SHP77 treated with DMSO at 0.1 percent for 48 hours (cell line): ENCODE data around the gene SIRPG.
"Not testable (repeated sequence)": the region's sequence is repeated elsewhere in the genome, so short reads cannot be mapped to it uniquely, and the experiment has no call there.

Experiments
- DNase-seq: peaks from one replicate; lab custom pipeline; 2025; lab: John Stamatoyannopoulos, UW

SIRPG gene

DNA sequence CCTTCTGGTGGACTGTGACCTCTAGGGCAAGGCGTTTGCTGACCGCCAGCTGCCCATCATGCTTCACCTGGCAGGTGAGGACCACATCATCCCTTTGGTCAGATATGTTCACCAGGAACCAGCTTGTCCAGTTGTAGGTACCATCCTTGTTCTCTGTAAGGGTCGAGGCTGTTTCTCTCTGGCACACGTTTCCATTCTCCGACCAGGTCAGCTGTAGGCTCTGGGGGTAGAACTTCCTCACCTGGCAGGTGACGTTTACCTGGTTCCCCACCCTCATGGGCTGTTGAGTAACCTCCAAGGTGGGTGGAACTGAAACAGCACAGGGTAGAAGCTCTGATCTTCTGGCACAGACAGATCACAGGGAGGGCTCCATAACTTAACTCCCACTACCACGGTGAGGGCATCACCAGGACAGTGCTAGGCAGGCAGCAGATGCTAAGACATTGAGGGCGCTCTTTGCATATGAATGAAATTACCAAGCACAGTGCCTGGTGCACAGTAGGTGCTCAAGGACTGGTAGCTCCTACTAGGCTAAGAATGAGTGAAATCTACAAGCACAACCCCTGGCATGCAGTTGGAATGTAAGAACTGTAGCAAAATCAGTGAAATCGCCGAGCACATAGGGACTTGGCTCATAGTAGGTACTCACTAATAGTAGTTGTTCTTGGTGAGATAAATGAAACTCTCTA lies 22.1 kb downstream of the SIRPG start:
- DNase-seq = no peak

DNA sequence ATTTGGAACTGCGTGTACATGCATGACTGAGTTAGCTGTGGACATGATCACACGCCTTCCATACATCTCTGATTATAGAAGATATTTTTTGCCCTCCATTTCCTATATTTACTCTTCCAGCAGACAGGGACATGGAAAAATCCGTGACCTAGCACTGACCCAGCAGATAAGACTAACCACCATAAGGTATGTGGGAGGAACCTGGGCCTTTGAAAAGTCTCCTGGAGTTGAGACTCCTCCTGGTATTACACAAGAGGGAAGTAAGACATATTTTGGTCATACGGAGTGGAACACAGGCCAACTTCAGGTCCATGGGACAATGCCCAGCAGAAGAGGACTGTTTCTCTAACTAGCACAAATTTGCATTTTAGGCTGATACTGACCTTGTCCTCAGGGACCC lies 24.0 kb downstream of the SIRPG start:
- DNase-seq = no peak

DNA sequence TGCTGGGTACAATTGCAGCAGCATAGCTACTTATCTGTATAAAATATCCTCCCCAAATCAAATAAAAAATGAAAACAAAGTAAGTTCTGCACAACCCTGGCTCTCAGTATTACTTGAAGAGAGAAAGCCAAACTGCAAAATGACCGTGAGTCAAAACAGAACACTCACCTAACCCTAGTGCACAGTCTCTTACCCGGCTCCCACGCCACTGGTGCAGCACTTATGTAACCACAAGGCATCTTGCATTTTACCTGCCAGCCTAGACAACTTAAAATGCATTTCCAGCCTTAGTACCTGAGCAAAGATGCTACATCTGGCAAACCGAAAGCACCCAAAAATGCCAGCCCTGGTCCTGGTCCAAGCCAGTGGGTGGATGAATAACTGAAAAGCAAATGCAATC lies 25.4 kb downstream of the SIRPG start:
- no peak for DNase-seq

DNA sequence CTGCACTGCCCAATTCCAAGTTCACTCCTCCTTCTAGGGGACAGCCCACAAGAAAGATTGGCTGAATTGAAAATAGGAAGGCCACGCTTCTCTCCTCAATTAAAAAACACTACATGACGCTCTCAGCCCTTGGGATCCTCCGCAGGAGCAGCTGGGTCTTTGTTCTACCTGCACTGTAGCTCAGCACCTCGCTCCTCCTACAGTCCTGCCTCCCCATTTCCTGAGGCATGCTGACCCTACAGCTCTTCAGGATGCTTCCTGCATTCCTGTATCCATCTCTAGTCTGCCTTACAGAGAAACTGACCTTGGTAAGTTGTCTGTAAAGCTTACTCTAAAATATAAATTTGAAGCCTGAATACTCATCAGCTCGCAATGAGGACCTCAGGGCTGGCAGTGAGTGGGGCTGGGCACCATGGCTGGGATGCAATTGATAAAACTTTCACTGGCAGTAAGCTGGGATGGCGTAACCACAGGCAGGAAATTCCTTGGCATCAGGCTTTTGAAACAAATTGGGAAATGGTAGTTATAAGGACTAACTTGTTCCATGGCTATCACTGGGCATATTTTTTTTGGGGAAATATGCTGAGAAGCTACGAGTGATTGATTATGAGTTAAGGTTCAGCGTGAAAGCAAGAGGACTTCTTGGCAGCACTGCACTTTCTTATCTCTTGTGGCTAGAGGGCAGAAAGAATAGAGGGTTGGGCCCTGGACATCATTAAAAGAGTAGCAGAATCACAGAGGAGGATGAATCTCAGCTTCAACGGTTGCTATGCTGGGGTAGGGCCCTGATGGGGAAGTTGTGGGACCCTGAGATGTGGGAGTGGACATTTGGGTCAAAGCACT lies 26.0 kb downstream of the SIRPG start:
- DNase-seq = no peak

DNA sequence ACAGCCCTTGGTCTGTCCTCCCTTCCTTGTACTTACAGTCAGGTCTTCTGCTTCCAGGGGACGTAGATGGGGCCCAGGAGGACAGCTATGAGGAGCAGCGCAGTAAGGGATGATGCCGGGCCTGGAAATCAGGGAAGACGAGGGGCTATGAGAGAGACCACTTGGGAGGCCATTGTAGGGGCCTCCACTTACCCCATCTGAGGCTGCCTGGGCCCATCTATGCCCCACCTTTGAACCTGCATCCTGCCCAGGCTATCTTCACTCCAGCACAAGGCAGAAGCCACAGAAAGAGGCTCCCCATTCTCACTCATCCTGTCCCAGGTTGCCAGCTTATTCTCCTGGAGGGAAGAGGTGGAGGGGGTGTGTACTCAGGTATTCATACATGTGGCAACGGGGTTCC lies 27.4 kb downstream of the SIRPG start:
- no peak for DNase-seq

DNA sequence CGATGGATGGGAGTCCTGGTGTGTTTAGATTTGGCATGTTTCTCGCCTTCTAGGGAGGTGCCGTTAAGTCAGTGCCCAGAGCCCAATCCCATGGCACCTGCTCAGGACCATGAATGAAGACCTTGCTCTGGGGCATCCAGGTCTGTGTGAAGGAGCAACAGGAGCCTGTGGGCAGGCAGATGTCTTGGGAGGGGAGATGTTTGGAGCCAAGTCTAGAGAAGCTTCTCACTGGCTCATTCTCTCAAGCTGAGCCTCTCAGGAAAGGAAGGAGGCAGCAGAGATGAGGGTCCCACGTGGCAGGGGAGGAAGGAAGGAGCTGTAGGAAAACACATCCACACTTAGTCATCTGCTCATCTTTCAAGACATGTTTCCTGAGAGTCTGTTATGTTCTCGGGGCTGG lies 28.3 kb downstream of the SIRPG start:
- no peak for DNase-seq

DNA sequence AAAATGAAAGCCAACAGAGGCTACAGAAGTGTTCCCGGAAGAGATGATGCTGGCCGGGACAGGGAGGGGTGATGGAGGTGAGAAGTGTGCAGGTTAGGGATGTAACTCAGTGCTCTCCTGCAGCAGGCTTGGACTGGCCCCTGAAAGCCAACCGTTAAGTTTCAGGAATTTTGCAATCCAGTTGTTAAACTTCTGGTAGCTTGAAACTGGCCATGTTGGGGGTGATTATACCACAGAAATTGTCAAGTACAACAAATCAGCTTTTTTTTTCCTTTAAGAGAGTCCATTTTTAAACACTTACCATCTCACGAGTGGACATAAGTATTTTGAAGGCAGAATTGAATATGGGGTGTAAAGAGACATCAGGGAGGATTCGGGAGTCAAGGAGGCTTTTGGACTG lies 29.0 kb downstream of the SIRPG start:
- DNase-seq = no peak

DNA sequence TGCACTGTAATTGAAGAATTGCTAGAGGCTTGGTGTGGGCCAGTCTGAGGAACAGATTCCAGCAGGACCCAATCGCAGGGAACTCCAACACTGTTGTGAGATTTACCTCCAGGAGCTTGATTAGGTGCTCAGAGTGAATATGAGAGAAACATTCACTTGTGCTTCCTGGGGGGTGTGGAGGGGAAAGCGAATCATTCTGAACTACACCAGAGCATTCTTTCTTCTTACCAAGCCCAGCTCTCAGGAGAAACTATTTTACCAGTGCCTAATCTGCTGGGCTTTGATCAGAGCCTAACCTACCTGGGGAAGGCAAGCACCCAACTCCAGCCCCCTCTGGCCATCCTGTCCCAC lies 30.4 kb downstream of the SIRPG start:
- no peak for DNase-seq

DNA sequence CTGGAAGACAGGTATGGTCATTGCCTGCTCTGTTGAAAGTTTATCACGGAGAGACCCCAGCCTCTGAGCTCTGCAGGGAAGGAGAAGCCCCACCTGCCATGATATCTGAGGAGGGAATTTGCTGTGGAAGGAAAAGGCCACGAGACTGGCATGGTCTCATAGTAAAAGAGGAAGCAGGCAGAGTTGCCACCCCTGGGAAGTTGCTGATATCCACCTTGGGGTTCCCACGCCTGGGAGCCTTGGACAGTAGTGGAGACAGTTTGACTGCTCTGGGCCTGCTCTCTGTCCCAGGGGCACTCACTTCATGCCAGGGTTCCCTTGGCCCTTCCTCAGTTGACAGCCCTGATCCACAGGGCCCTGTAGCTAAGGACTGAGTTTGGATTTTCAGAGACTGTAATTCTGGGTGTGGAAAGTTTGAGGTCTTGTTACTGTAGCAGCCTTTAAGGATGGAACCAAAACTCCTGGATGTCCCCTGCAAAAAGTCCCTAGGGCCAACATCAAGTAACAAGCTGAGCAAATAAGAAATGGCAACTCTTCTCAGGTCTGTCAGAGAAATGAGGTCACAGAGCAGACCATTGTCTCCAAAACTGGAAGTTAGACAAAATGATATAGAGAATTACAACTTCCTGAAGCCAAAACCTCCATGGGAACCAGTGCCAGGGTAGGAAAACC lies 30.9 kb downstream of the SIRPG start:
- DNase-seq = no peak

DNA sequence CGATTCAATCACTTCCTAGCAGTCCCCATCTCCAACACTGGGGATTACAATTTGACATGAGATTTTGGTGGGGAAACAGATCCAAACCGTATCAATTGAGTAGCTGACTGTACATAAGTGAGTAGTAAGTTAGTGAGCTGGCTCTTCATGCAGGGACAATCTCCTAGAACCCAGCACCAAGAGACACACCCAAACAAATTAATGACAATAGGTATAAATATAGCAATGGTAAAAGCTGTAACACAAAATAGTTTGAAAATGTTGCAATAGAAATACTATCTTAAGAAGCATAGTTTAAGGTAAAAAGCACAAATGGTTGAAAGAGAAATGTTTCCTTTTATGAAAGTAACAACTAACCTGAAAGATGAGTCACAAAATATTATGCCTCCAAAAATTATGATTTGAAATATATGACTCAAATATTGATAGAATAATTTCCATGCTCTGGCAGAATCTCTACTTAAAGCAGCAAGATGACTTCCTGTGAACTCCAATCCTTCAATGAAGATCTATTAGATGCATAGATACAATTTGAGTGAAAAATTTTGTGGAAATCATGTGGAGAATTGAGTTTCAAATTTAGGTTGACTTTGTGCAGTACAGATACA lies 32.4 kb downstream of the SIRPG start:
- DNase-seq = no peak

DNA sequence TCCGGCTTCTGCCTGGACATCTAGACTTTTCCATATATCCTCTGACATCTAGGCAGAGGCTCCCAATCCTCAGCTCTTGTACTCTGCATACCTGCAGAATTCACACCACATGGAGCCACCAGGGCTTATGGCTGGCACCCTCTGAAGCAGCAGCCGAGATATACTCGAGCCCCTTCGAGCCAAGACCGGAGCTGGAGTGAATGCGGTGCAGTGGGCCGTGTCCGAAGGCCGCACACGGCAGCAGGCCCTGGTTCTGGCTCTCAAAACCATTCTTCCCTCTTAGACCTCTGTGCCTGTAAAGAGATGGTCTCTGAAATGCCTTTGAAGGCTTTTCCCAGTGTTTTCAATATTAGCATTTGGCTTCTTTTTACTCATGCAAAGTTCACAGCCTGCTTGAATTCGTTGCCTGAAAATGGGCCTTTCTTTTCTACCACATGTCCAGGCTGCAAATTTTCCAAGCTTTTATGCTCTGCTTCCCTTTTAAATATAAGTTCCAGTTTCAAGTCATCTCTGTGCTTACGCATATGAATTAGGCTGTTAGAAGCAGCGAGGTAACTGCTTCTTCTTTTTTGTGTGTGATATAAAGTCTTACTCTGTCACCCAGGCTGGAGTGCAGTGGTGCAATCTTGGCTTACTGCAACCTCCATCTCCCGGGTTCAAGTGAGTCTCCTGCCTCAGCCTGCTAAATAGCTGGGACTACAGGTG lies 33.9 kb downstream of the SIRPG start:
- no peak for DNase-seq

DNA sequence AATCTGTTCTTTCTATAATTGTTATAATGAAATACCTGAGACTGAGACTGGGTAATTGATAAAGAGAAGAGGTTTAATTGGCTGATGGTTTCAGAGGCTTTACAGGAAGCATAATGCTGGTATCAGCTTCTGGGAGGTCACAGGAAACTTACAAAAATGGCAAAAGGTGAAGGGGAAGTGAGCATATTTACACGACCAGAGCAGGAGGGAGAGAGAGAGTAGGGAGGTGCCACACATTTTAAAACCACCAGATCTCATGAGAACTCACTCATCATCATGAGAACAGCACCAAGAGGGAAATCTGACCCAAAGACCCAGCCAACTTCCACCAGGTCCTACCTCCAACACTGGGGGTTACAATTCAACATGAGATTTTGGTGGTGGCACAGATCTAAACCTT lies 35.1 kb downstream of the SIRPG start:
- no peak for DNase-seq

DNA sequence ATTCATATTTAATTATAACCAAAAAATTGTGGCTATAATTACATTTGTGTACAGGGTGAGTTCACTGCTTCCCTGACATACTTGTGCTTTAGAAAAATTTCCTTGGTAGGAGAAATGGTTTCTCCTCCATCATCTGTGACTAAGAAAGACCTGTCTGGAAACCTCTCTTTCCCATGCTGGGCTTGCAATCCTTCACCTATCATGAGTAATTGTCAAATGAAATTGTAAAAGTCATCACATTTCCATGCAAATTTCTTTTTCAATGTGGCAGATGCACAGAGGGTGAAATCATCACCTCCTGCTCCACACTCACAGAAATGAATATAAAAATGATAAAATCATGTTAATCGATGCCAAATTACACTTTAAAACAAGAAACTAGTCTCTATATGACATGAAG lies 36.3 kb downstream of the SIRPG start:
- DNase-seq = no peak

DNA sequence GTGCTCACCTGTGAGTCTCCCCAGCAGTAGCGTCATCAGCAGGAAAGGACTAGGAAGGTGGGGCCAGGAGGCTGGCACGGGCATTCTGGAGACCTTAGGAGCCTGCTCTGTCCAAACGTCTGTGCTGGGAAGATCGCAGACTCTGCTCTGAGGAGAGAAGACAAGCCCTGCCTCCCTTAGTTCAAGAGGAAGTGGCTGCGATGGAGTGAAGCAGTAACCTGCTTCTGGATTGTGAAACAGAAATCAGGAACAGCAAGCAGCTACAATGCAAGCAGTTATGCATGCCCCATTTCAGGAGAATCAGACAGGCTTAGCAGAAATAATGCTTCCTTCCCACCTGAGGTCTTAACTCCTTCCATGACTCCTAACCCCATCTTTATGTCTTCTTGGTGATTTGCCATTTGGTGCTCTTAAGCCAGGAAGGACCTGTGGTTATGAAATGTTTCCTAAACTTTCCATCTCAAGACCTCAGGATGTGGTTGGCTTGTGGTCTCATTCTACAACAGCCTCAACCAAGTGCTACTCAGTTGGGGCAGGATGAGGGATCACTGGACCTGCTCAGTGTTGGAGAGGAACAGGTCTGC lies 37.6 kb downstream of the SIRPG start, which contains the start of gene SIRPB1:
TSS of gene SIRPB1 (minus strand) at position 149 of the 584 bp plus-strand sequence. CDS start at position 84, 65 bp downstream.
- no peak for DNase-seq

DNA sequence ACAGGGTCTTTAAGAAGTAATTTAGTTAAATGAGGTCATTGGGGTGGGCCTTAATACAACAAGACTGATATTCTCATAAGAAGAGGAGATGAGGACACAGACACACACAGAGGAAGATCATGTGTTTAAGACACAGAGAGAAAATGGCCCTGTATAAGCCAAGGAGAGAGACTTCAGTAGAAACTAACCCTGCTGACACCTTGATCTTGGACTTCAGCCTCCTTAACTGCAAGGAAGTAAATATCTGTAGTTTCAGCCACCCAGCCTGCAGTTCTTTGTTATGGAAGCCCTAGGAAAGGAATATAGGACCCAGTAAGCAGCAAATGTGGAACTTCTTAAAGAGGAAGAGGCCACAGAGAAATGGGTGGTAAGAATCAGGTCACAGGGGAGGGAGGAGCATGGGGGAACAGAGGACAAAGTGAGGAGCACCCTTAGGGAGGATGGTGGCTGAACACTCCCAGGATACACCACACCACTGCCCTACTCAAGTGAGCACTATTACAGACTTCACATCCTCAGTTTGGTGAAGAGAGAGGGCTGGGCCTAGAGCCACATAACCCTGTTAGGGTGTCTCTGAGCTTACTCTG lies 38.5 kb downstream of the SIRPG start:
- no peak for DNase-seq

DNA sequence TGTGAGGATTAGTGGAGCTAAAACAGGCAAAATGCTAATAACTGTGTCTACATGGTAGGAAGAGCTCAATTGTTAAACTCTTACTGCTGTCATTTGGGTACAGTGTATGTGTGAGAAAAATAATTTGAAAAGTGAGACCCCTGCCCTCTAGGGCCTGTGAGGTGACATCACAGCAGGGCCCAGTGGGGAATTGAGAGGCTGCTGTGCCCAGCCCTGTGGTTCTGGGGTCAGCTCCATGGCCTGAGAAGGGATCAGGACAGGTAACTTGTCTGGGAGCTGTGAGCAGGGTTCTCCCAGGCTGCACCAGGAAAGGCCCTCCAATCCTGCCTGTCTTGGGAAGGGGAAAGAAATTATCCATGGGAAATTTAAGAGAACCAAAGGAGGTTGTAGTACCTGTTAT lies 39.1 kb downstream of the SIRPG start:
- DNase-seq = no peak

DNA sequence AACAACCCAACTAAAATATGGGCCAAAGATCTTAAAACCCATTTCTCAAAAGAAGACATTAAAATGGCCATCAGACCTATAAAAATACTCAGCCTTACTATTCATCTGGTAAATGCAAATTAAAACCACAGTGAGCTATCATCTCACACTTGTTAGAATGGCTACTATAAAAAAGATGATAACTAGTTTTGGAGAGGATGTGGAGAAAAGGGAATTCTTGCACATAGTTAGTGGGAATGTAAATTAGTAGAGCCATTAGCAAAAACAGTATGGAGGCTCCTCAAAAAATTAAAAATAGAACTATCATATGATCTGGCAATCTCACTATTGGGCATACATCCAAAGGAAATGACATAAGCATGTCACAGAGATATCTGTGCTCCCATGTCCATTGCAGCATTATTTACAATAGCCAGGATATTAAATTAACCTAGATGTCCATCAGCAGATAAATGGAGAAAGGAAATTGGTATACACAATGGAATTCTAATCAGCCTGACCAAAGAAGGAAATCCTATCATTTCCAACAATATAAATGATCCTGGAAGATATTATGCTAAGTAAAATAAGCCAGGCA lies 40.6 kb downstream of the SIRPG start:
- DNase-seq = no peak

DNA sequence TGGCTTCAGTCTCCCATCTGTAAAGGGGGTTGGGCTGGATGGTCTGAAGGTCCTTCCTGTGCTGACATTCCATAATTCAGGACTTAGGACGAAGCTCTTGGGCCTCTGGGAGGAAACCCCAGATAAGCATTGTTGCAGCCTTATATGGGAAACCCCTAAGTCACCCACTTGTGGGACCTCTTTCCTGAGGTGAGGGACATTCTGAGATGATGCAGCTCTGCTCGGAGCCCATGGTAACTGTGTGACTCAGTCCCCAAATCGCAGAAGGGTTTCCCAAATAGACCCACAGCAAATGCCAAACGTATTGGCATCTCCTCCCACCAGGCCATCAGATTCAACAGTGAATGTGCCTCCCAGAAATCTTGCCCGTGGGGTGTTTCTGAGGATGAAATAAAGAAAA lies 47.2 kb downstream of the SIRPG start:
- not testable (repeated sequence) for DNase-seq

DNA sequence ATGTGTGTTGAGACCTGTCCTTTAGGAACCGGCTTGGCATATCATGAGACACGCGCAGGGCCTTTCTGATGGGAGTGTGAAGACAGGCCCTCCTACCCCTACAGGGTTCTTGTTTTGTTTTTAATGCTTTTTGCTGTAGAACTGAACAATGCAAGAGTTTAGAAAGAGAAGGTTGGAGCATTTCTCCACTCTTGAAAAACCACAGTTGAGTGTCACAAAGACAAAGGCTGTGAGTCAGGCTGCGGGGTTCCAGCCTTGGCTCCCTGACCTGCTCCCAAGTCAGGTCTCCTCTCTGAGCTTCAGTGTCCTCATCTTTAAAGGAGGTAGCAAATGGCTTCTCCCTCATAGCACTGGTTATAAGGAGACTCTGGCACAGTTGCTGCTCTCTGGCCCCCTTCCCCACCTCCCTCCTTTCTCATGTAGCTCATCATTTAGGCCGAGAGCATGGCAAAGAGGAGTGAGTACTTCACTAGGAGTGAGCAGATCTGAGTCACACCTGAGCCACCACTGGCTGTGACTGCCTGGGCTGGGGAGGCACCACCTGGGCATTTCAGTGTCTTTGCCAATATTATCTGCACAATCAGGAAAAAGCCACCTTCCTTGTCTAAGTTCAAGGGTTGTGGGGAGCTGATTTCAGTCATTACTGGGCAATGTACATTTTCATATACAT lies 48.8 kb downstream of the SIRPG start:
- not testable (repeated sequence) for DNase-seq

DNA sequence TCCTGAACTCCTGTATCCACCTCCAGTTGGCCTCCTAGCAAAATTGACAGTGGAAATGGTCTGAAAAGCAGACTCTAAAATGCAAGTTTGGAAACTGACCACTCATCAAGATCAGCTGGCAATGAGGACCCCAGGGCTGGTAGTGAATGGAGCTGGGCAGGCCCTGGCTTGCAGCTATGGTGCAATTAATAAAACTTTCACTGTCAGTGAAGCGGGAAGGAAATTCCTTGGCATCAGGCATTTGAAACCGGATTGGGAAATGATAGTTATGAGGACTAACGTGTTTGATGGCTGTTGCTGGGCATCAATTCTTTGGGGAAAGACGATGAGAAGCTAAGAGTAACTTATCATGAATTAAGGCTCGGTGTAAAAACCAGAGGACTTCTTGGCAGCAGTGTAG lies 56.8 kb downstream of the SIRPG start:
- DNase-seq = no peak
